Fibroblast of the conjunctiva (primary cell): ENCODE measurements around the gene NEK11.
"Not testable (repeated sequence)": the region's sequence is repeated elsewhere in the genome, so short reads cannot be mapped to it uniquely, and the experiment has no call there.

Experiments
- DNase-seq: peaks from one replicate; pipeline ENCODE4 v3.0.0-alpha.2; 2010; ENCODE audit warnings: low read depth

Gene NEK11

DNA sequence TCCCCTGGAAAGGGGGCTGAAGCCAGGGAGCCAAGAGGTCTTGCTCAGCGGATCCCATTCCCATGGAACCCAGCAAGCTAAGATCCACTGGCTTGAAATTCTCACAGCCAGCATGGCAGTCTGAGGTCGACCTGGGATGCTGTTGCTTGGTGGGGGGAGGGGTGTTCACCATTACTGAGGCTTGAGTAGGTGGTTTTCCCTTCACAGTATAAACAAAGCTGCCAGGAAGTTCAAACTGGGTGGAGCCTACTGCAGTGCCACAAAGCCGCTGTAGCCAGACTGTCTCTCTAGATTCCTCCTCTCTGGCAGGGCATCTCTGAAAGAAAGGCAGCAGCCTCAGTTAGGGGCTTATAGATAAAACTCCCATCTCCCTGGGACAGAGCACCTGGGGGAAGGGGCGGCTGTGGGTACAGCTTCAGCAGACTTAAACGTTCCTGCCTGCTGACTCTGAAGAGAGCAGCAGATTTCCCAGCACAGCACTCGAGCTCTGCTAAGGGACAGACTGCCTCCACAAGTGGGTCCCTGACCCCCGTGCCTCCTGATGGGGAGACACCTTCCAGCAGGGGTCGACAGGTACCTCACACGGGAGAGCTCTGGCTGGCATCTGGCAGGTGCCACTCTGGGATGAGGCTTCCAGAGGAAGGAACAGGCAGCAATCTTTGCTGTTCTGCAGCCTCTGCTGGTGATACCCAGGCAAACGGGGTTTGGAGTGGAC is 15.8 kb downstream of the NEK11 start:
- DNase-seq, result not testable (repeated sequence)

DNA sequence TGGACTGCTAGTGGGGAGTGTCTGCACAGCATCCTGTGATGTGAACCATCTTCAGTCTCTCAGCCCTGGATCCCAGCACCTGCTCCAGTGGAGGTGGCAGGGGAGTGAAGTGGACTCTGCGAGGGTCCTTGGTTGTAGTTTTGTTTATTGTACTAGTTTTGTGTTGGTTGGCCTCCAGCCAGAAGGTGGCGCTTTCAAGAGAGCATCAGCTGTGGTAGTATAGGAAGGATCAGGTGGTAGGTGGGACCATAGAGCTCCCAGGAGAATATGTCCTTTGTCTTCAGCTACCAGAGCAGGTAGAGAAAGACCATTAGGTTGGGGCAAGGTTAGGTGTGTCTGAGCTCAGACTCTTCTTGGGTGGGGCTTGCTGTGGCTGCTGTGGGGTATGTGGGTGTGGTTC is 20.9 kb downstream of the NEK11 start:
- DNase-seq, result no peak

DNA sequence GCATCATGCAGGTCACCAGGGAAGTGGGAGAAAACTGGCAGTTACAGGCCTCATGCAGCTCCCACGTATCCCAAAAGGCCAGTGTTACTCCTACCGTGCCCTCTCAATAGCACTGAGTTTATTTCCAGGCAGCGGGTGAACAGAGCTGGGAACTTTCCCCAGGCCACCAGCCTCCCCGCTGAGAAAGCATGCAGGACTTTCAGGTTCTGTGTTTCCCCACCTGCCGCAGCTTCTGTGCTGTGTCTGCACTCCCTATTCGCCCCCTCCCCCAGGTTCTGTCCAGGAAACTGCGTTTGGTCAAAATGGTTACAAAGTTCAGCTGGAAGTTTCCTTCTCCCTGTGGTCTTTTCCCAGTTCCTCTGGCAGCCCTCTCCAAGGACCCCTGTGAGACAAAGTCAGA is 21.4 kb downstream of the NEK11 start:
- no peak for DNase-seq

DNA sequence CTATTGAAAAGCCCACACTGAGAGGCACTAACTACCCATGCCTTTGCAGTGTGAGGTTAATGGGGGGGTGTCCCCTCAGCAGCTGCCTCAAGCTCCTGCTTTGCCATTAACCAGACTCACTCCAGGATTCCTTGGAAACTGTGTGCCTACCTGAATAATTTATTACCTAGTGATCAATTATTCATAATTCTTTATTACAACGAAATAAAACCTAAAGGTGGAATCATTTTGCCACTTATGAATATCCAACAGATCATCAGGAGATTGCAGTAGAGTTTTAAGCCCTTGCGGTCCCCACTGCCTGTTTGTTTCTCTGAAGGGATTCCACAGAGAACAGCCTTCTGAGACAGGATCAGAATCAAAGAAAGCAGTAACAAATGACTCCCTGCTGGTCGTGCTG is 23.3 kb downstream of the NEK11 start:
- DNase-seq, result no peak

DNA sequence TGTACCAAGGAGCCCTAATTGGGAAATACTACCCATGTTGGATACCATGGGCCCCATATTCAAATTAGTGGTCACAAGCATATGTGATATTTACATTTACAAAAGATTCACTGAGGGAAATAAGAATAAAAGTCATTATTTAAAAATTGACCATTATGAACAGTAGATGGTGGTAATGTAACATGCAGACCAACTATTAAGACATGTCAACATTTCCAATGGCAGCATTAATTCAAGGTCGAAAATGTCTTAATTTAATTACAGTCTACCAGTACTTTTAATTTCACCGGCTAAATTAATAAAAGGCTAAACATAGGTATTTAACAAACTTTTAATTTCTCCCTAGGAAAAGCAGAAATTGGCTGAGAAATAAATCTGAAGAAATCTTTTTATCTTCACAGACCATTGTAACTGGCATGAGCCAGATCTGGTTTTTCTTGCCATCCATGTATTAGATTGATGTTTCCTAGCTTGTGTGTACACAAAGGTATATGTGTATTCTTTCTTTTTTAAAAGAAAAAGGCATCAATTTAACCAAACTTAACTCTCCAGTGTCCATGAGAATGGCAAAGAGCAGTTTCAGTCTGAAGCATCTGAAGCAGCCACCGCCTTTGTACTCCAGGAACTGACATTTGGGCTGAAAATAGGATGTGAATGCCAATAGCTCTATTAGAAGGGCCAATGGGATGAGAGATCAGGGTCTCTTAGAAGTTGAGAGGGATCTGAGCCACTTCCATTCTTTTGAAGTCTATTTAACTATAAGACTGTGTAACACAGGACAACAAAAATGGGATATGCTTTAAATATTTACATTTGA is 26.6 kb downstream of the NEK11 start:
- no peak for DNase-seq

DNA sequence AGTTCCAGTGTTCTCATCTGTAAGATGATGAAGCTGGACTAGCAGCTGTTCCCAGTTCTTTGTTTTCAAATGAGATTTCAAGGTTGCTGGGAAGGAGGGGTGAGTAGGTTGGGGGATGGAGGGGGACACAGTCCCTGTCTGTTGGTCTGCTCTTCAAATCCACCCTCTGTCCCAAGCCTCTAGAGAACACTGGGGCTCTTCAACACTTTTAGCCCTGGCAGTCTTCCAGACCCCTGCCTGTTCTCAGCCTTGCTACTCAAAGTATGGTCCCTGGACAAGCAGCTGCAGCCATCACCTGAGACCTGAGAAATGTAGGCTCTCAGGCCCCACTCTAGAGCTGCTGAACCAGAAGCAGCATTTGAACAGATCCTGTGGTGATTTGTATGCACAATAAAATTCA is 41.3 kb downstream of the NEK11 start:
- no peak for DNase-seq

DNA sequence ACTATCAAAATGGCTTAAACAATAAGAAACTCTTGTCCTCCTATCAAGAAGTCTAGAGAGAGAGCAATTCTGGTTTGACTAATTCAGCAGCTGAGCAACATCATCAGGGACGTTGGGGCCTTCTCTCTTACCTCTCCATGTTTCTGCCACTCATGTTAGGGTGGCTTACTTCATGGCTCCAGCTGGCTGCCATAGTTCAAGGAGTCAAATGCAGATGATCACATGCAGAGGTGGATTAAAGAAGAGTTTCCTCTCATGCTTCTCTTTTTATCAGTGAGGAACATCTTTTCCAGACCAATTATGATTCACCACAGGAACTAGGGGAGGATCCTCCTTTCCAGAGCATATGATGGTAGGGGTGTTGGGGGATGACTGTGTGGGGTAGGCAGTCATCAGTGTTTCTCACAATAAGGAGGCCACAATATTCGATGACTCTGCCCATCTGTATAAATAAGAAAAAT is 45.5 kb downstream of the NEK11 start:
- no peak for DNase-seq

DNA sequence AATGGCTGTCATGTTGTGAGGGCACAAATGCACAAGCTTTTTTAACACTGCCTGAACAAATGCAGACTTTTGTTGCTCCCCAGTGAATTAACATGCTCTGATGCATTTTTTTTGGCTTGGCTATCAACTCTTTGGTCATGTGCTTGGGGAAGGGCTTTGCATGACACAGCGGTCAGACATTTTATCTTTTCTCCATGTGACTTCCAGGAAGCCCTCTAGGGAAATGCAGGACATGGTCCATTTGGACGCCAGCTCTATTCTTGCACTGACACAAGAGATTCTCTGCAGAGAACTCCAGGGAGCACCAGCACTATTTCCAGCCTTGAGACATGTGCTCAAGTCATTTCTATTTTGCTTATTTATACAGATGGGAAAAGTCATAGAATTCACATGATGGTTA is 46.2 kb downstream of the NEK11 start:
- no peak for DNase-seq

DNA sequence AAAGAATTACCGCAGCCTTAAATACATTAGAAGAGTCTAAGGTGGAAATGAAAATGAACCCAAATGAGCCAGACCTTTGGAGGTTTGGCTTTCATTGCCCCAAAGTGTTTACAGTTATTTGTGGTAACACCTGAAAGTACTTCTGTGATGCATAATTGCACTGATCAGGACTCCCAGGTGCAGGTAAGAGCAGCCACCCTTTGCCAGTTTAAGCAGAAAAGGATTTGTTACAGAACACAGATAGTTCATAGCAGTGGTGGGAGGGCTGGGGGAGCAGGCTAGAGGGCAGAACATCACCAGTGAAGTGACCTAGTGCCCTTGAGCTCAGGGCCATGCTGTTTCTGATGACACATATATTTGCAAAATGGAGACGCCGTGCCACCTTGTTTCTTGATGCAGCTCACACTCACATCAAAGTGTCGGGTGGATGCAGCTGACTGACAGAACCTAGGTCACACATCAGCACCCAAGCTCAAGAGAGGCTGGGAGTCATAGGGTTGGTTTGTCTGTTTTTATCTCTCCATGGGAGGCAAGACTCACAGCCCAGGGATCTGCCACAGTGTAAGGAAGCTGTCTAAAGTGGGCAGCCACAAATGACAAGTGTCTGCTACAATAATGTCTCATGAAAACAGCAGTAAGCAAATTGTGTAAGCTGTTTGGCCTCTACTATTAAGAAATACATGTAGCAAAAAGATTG is 49.1 kb downstream of the NEK11 start:
- no peak for DNase-seq

DNA sequence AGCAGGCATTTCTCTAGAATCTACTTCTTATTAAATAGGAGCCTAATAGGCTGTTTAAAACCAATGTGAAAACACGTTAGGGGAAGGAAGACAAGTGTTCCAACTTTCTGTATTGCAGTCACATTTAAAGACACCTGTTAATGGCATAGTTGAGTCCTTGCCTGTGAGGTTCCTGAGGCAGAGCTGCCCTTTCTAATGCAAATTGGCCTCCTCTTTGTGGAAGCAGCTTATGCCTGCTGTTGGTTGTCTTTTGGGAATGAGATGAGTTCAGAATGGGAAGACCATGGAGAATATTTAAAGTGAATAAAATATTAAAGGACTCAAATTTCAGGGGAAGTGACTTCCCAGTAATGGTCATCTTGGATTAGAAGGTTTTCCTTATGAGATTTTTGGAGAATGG is 51.2 kb downstream of the NEK11 start:
- no peak for DNase-seq

DNA sequence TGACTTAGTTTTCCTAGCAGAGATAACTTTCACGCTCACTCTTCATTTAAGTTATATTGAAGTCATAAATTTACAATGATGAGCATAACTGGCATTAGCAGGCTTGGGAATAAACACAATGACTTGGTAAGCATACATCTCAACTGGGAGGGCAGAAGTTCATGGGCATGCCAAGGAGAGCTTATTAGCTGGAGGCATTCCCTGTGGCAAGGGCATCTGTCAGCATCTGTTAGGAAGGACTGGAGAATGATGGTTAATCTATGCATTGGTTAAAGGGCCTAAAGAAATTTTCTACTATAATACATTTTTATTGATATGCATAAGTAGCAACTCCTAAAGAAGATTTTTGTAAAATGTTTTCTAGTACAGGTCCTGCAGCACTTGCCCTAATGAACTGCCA is 52.4 kb downstream of the NEK11 start:
- DNase-seq, result no peak

DNA sequence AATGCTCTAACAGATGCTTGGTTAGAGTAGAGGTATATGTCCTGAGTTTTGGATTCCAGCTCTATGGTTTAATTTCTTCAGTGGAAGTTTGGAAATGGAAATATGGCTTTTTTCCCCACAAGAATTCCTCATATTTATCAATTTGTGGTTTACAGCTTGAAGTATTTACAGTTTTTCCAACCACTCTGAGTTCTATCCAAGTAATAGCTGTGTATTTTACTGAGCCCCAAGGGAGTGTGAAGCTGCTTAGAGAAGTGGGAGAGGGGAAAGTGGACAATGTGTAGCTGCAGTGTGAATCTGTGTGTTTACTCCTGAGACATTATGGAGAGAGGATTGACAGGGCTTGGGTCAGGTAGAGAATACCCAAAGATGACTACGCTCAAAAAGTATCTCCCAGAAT is 54.5 kb downstream of the NEK11 start:
- DNase-seq, result no peak

DNA sequence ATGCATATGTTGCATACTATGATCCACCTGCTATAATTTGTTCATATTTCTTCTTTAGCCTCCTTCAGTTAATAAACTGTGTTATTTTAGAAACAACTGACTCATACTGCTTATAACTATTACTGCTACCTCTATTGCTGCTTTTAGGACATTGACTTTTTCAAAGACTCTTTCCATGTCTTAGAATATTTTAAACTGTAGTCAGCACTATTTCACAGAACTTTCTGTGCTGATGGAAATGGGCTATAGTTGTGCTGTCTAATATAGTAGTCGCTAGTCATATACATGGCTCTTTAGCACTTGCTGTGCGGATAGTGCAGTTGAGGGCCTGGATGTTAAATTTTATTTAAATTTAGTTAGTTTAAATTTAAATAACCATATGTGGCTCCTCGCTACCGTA is 55.6 kb downstream of the NEK11 start:
- DNase-seq, result no peak

DNA sequence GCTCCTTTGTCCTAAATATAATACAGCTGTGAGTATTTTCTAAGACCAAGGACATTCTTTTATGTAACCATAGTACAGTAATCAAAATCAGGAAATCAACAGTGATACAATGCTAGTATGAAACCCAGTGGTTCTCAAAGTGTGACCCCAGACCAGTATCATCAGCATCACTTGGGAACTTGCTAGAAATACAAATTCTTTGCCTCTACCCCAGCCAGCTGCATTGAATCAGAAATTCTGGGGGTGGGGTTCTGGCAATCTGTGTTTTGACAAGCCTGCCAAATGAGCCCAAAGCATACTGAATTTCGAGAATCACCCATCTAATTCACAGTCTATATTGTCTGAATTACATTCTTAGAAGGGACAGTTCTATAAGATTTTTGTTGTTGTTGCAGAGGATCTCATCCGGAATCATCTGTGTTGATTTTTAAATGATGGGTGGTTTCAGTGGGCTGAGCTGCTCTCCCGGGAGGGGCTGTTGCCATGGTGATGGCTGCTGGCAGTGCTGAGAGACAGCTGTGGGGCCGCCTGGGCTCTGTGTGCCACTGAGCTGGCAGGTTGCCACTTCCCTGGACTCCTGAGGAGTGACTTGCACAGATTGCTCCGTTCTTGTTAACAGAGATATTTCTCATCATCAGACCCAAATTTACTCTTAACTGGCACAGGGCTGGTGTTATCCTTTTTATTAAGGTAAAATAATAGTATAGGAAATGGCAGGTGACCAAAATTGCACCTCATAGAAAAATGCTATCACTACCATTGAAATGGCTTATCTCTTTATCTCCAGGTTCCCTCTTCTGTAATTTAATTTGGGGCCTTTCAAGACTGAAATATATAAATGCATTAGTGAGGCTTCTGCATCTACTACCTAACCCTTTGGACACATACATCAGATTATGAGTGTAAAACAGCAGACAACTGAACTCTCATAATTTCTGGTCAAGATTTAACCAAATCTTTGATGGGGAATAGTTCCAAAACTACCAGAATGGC is 56.5 kb downstream of the NEK11 start:
- peak; percentile 22 for DNase-seq

DNA sequence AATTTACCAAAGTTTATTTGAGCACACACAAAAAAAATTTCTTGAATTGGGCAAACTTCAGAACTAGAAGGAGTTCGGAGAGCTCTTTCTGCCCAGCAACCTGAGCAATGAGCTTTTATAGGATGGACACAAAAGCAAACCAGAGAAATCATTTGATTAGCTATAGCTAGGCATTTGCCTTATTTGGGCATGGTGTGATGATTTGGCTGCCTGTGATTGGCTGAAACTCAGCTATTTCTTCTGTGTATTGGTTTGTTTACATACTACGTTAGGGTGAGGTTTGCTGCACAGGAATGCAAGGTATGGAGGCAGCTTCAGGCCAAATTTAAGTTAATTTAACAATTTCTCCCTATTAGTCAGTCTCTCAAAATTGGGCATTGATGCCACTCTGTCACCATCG is 65.1 kb downstream of the NEK11 start:
- DNase-seq, result no peak

DNA sequence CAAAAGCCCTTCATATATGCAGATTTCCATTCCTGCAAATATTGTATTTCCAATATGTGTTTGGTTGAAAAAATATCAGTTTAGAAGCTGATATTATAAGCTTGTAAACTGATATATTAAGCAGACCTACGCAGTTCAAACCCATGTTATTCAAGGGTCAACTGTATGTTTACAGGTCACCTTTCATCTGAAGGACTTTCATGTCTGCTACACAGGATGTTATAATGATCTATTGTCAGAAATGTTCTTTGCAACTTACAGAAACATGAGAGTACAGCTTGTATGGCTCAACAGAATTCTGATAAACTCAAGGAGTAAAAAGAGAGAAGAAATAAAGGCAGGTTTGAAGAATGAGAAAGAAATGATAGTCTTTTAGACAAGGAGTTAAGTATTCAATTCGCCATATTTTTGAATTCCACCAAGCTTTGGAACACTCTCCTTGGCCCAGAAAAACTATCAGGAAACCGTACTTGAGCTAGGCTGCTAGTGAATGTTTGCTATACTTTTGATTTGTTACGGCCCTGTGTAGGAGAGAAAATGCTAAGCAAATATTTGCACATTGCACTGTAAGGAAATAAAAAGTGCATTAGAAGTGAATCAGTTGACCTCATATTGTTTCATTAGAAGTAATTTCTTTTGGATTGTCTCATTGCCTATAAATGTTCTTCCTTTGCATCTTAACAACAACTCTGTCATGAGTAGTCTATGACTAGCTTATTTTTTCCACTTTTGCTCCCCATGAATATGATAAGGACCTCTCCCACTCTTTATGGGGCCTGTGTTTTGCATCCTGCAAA is 81.2 kb downstream of the NEK11 start:
- no peak for DNase-seq

DNA sequence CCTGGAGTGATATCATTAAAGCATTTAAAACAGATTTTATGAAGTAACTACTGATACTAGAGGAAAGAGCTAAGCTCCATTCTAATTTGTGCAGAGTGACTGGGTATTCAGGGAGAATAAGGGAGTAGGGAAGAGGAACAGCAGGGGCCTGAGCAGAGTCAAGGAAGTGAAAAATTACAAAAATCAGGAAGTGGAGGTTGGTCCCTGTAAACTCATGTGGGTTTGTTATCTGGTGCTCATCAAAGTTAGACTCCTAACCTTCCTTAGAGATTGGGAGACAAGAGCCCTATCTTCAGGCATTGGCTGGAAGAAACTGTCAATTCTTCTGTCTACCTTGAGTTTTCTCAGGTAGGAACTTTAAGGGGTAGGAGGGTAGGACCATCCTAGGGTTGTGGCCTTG is 82.5 kb downstream of the NEK11 start:
- DNase-seq, result no peak

DNA sequence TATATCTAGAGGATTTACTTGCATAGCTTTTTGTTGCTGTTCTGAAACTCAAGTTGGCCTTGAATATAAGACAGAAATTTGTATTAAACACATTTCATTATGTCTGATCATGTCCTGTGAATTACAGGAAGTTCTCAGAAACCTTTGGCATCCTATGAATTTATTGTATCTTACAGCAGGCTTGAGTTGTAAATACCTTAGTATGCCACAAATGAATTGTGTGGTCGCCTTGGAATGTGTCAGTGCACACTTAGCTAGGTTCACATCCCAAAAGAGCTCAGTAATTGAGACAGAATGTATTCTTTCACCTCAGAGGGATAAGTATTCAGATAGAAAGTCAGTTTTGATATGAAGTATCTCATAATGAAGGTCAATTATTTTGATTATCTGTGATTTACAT is 83.4 kb downstream of the NEK11 start:
- DNase-seq, result no peak

DNA sequence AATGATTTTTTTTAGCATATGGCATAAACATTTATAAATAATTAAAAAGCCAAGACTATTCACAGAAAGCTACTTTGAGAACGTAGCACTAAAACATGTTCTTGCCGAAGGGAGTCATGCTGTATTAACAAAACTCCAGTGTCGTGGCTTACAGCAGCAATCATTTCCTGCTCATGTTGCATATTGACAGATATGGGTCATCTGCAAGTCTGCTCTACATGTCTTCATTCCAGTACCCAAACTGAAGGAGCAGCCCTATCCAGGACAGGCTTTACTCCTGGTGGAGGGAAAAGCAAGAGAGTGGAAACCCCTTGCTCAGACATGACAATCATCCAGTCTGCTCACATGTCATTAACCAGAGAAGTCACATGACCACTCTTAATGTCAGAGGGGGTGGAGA is 87.6 kb downstream of the NEK11 start:
- no peak for DNase-seq

DNA sequence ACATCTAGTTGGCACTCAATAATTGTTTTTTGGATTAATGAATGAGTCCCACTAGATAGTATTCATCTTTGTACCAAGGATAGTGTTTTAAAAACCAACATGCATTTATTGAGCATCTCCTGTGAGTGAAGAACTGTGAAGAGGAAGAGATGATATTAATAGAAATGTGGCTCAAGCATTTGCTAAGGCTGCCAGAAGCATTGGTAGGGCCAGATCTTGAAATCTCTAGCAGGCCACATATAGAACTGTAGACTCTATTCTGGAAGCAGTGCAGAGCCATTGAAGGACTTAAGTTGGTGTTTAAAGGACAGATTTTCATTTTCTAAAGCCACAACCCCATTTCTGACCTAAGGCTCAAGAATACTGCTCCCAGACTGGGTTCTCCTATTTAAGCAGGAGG is 99.0 kb downstream of the NEK11 start:
- DNase-seq, result no peak

DNA sequence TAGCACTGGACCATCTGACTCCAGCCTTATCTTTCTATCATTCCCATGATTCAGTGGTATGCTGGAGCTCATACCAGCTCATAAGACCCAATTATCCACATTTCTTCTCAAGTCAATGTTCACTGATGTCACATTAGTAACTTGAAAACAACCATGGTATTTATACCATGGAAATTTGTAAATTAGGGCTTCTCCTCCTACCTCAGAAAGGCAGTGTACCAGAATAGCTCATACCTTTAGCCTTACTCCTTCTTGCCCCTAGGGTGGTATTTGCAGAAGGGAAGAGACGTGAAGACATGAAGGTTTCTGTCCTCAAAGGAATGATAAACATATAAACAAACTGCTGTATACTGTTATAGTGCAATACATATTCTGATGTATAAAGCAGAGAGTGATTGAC is 114.2 kb downstream of the NEK11 start:
- no peak for DNase-seq
